ENCODE data around the gene CCDC33. TPM values are rescaled to one million over a fixed set of nuclear protein-coding genes. Genes with fewer than 3 reads are reported as not detected.

Gene CCDC33
- total RNA-seq, 2 experiments from 2014 or later: 0.17 TPM; not detected in 1

DNA sequence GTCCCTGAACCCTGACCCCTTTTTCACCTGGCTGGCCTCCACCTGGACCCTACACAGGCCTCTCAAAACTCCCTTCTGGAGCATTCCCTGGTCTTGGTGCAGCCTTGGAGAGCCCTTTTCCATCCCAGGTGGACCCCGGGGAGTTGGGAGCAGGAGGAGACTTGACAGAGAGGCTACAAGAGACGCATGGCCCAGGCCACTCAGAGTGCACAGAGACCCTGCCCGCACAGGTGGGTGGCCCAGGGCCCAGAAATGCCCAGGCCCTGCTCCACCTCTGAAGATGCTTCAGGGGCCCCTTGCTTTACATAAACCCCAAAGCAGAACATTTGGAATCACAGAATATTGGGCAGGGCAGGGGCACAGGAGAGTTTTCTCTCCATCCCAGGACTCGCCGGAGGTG lies 97.0 kb downstream of the CCDC33 start:
- no peak overlapping the region for H3K4me3 Mint-ChIP-seq
- H3K27me3 Mint-ChIP-seq: peaks cover 9% of the 10 kb centered on the region
- POLR2A ChIA-PET: no interaction called here
- DNase-seq: no peak
- H3K36me3 Mint-ChIP-seq: no peaks in the 10 kb centered on the region
- H3K27ac Mint-ChIP-seq: peak overlapping the region; percentile 61
- no peaks in the 10 kb centered on the region for H3K9me3 Mint-ChIP-seq
- no peak for ATAC-seq (ENCODE audit: low read depth)
- peaks cover 16% of the 10 kb centered on the region for H3K4me1 Mint-ChIP-seq

DNA sequence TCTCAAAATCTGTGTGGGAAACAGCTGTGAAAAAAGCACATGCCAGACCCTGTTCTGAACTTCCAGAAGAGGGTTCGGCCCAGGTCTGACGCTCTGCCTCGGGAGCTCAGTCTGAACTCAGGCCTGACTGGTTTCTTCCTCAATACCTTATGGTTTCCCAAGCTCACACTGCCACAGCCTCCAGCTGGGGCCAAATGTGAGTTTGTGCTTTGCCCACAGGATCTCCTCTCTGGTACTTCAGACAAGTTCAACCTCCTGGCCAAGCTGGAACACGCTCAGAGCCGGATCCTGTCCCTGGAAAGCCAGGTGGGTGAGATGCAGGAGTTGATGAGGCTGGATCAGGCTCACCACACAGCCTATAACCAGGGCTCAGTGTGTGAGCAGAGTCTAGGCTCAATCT lies 97.5 kb downstream of the CCDC33 start:
- ATAC-seq (ENCODE audit: low read depth): no peak
- DNase-seq: no peak
- POLR2A ChIA-PET: no interaction called here
- H3K4me1 Mint-ChIP-seq: peaks cover 10% of the 10 kb centered on the region
- no peaks in the 10 kb centered on the region for H3K36me3 Mint-ChIP-seq
- H3K27ac Mint-ChIP-seq: no peak overlapping the region
- H3K9me3 Mint-ChIP-seq: no peaks in the 10 kb centered on the region
- no peak overlapping the region for H3K4me3 Mint-ChIP-seq
- peaks cover 9% of the 10 kb centered on the region for H3K27me3 Mint-ChIP-seq

DNA sequence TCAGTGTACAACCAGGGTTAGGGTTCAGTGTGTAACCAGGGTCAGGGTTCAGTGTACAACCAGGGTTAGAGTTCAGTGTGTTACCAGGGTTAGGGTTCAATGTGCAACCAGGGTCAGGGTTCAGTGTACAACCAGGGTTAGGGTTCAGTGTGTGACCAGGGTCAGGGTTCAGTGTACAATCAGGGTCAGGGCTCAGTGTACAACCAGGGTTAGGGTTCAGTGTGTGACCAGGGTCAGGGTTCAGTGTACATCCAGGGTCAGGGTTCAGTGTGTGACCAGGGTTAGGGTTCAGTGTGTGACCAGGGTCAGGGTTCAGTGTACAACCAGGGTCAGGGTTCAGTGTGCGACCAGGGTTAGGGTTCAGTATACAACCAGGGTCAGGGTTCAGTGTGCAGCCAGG lies 98.0 kb downstream of the CCDC33 start:
- Mint-ChIP-seq H3K9me3 (no peaks in the 10 kb centered on the region), H3K27ac (no peak overlapping the region), H3K27me3 (peaks cover 9% of the 10 kb centered on the region), H3K4me1 (peaks cover 7% of the 10 kb centered on the region), H3K4me3 (no peak overlapping the region), H3K36me3 (no peaks in the 10 kb centered on the region)
- POLR2A ChIA-PET: no interaction called here
- DNase-seq (peak; percentile 10), ATAC-seq (ENCODE audit: low read depth) (no peak)

DNA sequence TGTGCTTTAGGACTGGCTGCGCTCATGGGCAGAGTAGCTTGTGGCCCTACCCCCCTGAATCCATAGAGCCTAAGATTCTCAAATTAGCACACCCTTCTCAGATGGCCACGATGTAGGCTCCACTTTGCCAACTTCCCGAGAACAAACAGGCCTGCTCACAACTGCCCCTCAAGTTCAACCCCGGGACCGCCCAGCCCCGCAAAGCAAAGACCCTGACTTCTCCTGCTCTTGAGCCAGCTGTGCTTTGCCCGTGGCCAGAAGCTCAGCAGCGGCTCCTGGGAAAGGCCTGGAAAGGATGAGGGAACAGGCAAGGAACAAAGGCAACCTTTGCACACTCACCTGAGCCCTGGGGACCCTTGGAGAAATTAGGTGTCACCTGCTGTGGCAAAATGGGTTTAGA lies 99.3 kb downstream of the CCDC33 start:
- no peaks in the 10 kb centered on the region for H3K36me3 Mint-ChIP-seq

DNA sequence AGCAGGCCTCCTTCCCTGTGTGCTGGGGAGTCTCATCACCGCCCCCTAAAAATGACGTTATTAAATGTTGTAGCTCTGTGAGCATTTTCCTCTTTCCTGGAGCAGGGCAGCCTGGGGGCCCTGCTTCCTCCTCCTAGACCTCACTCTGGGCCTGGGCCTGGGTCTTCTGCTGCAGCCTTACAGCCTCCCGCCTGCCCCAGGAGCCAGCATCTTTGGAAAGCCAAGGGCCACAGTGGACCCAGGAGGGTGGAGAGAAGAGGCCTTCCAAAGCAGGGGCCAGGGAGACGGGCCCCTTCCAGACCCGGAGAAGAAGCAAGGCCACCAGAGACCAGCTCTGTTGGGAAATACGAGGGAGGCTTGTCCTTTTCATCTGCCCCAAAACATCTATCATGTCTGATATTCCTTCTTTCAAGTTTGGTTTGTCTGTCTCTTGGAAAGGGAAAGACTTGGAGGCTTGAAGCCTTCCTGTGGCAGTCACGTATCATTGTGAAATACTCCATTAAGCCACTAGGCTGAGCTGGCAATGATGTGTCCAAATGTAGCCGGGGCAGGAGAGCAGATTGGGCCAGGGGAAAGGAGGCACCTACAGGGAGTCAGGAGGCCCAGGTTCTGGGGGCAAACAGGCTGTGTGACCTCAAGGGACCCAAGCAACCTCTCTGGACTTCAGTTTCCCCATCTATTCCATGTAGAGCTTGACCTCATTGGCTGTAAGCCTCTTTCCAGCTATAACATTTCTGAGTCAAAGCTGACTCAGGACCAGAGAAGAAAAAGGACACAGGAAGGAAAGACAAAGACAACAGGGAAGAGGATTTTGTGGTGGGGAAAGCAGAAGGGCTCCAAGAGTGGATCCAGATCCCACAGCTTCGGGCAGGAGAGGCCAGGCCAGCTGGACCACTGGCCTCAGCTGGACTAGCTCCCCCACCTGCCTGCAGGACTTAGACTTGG lies 100.2 kb downstream of the CCDC33 start:
- no peaks in the 10 kb centered on the region for H3K4me1 Mint-ChIP-seq
- H3K4me3 Mint-ChIP-seq: no peak overlapping the region
- H3K9me3 Mint-ChIP-seq: no peaks in the 10 kb centered on the region
- H3K27ac Mint-ChIP-seq: no peak overlapping the region
- peaks cover 7% of the 10 kb centered on the region for H3K27me3 Mint-ChIP-seq
- POLR2A ChIA-PET: no interaction called here
- no peak for ATAC-seq (ENCODE audit: low read depth)
- H3K36me3 Mint-ChIP-seq: no peaks in the 10 kb centered on the region
- peak; percentile 22 for DNase-seq

More for the DNA sequence above, 99.3 kb downstream of the CCDC33 start:
- Mint-ChIP-seq H3K4me3 (no peak overlapping the region), H3K4me1 (no peaks in the 10 kb centered on the region), H3K27me3 (peaks cover 7% of the 10 kb centered on the region), H3K9me3 (no peaks in the 10 kb centered on the region), H3K27ac (no peak overlapping the region)
- POLR2A ChIA-PET: no interaction called here
- peak; percentile 18 for DNase-seq
- ATAC-seq (ENCODE audit: low read depth): no peak

DNA sequence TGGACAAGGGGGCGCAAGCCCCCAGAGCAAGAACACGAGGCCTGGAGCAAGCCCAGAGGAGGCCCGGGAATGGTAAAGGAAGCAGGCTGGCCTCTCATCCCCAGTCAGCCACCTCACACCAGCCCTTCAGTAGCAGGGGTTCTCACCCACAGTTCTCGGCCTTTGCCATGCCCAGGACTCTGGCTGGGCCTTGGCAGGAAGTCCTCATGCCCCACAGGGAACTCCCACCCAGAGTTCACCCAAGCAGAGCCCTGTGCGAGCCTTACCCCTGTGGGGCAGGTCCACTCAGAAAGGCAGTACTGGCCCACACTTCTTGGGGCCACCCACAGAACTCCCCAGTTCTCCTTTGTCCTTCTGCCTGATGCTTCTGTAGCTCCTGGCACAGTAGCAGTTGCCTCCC lies 101.0 kb downstream of the CCDC33 start:
- H3K27ac Mint-ChIP-seq: no peak overlapping the region
- H3K4me1 Mint-ChIP-seq: no peaks in the 10 kb centered on the region
- no peak for ATAC-seq (ENCODE audit: low read depth)
- H3K9me3 Mint-ChIP-seq: no peaks in the 10 kb centered on the region
- no peak for DNase-seq
- POLR2A ChIA-PET: no interaction called here
- no peaks in the 10 kb centered on the region for H3K36me3 Mint-ChIP-seq
- H3K27me3 Mint-ChIP-seq: peaks cover 8% of the 10 kb centered on the region
- no peak overlapping the region for H3K4me3 Mint-ChIP-seq

DNA sequence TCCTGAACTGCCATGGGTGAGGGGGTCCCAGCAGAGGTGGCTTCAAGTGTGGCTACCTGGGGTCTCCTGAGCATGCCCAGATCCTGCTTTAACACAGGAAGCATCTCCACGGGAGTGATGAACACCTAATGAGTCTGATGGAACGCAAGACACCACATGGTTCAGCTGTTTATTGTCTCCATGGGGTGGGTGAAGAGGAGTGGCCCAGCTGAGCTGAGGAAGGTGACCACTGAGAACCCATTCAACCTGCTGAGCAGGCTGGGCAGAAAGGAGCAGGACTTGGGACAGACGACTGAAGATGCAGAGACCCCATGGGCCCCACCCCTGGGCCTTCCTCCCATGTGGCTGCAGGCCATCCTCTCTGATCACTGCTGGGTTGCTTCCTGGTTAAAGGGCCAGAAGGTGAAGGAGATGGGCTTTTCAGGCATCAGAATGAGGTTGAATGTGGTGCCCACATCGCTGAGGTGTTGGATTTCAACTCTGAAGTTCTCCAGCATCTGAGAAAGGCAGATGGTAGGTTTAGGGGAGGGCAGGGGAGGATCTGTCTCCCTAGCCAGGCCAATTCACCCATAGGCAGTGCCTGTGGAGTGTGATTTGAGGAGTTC lies 101.6 kb downstream of the CCDC33 start:
- no peak overlapping the region for H3K27ac Mint-ChIP-seq
- no peak overlapping the region for H3K4me3 Mint-ChIP-seq
- H3K27me3 Mint-ChIP-seq: peaks cover 6% of the 10 kb centered on the region
- POLR2A ChIA-PET: no interaction called here
- H3K9me3 Mint-ChIP-seq: no peaks in the 10 kb centered on the region
- no peaks in the 10 kb centered on the region for H3K4me1 Mint-ChIP-seq
- DNase-seq (no peak), ATAC-seq (ENCODE audit: low read depth) (no peak)
- no peaks in the 10 kb centered on the region for H3K36me3 Mint-ChIP-seq

DNA sequence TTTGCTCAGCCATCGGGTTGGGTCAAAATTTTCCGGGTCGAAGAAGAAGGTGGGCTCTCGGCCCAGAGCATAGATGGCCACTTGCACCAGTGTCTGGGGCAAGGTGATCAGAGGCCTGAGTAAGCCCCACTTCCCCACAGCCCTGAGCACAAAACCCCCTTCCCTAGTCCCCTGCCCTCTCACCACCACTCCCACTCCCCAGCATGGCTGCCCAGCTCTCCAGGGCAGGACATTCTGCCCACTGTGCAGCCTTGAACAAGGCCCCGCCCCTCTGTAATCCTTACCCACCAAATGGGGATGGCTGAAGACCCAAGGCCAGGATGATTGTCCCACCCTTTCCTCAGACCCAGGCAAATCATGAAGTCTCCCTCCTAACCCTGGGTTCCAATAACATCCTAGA lies 102.5 kb downstream of the CCDC33 start:
- no peaks in the 10 kb centered on the region for H3K36me3 Mint-ChIP-seq
- H3K4me3 Mint-ChIP-seq: no peak overlapping the region
- DNase-seq (no peak), ATAC-seq (ENCODE audit: low read depth) (no peak)
- no peaks in the 10 kb centered on the region for H3K4me1 Mint-ChIP-seq
- no peaks in the 10 kb centered on the region for H3K9me3 Mint-ChIP-seq
- no peak overlapping the region for H3K27ac Mint-ChIP-seq
- POLR2A ChIA-PET: no interaction called here
- peaks cover 5% of the 10 kb centered on the region for H3K27me3 Mint-ChIP-seq

DNA sequence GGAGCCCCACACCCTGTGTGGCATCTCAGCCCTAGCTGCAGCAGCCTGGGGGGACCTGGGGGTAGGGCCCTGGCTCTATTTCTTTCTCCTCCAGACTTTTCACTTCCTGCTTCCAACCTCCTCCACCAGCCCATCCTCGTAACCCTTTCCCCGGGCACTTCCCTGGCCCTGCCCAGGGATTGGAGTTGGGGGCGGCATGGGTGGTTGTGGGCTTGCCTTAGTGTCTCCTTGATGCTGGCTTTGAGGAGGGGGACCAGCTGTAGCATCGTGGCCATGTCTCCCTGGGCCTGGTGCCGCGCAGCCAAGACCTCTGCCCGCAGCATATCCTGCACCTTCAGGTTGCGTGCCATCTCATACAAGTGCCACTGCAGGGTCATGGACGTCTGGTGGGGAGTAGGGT lies 103.2 kb downstream of the CCDC33 start:
- H3K9me3 Mint-ChIP-seq: no peaks in the 10 kb centered on the region

DNA sequence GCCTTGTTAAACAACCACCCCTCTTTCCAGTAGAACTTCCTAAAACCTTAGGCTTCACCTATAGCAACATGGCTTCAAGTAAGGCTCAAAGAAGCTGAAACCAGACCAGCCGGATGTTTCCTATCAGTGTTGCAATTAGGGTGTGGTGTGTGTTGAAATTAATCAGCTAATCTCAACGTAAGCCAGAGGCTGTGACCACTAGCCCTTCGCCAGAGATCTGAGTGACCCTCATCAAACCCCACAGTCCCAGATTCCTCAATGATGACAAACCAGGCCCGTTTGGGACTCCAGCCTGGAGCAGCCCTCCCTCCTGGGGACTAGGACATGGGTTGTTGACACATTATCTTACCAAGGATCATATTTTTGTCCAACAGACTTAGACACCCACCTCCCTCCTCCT lies 104.0 kb downstream of the CCDC33 start:
- Mint-ChIP-seq H3K4me1 (peaks cover 2% of the 10 kb centered on the region), H3K27ac (no peak overlapping the region), H3K4me3 (no peak overlapping the region), H3K27me3 (peaks cover 3% of the 10 kb centered on the region), H3K9me3 (no peaks in the 10 kb centered on the region), H3K36me3 (no peaks in the 10 kb centered on the region)
- no peak for ATAC-seq (ENCODE audit: low read depth)
- POLR2A ChIA-PET: no interaction called here
- no peak for DNase-seq

More for the DNA sequence above, 103.2 kb downstream of the CCDC33 start:
- Mint-ChIP-seq H3K27ac (no peak overlapping the region), H3K4me3 (no peak overlapping the region), H3K4me1 (no peaks in the 10 kb centered on the region), H3K27me3 (peaks cover 3% of the 10 kb centered on the region), H3K36me3 (no peaks in the 10 kb centered on the region)
- ATAC-seq (ENCODE audit: low read depth): no peak
- no peak for DNase-seq
- POLR2A ChIA-PET: no interaction called here

DNA sequence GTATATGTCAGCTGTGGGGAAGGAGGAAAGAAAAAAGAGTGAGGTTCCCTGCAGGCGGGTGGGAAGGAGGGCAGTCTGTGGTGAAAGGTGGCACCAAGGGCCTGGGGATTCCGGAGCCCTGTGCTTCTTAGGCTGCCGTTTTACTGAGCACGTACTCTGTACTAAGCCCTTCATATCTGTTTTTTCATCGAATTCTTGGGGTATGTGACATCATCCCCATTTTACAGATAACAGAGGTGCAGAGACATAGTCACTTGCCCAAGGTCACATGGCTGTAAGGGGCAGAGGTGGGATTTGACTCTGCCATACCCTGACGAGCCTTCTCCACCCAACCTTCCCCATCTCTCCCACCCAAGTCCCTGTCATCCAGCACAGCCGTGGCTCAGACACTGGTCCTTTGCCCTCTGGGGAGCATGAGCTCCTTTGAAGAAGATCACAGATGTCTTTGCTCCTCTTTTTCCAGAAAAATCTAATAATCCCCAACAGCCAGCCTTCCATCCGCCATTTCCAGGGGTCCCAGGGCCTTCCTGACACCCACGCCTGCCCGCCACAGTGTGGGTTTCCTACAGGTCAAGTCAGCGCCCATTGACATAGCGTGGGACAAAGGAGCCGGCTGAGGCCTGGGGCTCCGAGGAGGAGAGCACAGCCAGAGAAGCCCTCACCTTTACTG lies 107.1 kb downstream of the CCDC33 start:
- Mint-ChIP-seq H3K4me1 (peaks cover 8% of the 10 kb centered on the region), H3K4me3 (no peak overlapping the region), H3K9me3 (no peaks in the 10 kb centered on the region), H3K27me3 (peaks cover 3% of the 10 kb centered on the region), H3K36me3 (no peaks in the 10 kb centered on the region), H3K27ac (no peak overlapping the region)
- ATAC-seq (ENCODE audit: low read depth) (no peak), DNase-seq (no peak)
- POLR2A ChIA-PET: no interaction called here

DNA sequence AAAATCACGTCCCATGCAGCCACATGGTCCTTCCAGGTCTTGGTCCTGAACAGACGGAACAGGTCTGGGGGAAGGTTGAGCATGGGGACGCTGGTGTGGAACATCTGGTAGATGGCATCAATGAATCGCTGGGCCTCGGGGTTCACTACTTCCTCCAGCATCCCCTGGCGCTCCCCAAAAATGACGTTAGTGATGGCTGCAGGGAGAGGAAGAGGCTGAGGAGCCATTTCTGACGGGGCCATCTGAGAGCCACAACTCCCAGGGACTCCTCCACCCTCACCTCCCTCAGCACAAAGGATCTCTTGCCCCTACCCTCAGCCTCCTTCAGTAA lies 107.6 kb downstream of the CCDC33 start:
- H3K36me3 Mint-ChIP-seq: no peaks in the 10 kb centered on the region
- POLR2A ChIA-PET: no interaction called here
- H3K4me3 Mint-ChIP-seq: no peak overlapping the region
- H3K27me3 Mint-ChIP-seq: peaks cover 3% of the 10 kb centered on the region
- no peak overlapping the region for H3K27ac Mint-ChIP-seq
- H3K9me3 Mint-ChIP-seq: no peaks in the 10 kb centered on the region
- no peak for DNase-seq
- ATAC-seq (ENCODE audit: low read depth): no peak
- H3K4me1 Mint-ChIP-seq: peaks cover 8% of the 10 kb centered on the region

DNA sequence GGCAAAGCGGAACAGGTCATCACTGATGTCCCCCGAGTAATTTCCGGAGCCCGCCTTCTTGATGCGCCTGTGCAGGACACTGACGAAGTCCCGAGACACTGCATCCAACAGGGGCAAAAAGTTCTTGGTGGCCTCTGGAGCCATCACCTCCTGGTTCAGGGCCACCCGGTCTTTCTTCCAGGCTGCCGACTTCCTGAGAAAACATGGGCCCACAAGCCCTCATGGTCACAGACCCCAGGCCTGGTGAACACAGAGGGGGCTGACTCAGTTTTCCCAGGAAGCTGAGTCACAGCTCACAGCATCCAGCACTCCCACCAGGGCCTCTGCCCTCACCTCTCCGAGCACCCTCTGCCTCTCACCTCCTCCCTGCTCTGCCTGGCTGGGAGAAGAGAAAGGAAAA lies 108.9 kb downstream of the CCDC33 start:
- POLR2A ChIA-PET: no interaction called here

DNA sequence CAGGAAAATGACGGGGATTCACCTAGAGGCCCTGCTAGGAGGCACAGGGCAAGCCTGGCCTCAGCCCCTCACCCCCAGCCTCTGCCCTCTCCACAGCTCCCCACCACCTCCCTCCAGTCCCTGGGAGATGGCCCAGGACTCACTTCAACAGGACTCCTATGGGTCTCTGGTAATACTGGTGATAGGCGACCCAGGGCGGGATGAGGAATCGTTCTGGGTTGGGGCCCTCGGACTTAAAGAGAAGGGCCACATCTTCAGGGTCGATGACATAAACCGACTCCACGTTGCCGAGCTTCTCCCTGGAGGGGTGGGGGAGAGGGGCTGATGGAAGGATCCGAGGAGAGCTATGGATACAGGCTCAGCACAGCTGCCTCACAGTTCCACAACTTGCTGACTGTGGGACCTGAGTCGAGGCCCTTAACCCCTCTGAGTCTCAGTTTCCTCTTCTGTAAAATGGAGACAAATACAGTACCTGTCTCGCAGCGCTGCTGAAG lies 111.7 kb downstream of the CCDC33 start:
- H3K27me3 Mint-ChIP-seq: peaks cover 9% of the 10 kb centered on the region
- DNase-seq: no peak
- H3K9me3 Mint-ChIP-seq: no peaks in the 10 kb centered on the region
- POLR2A ChIA-PET: no interaction called here
- H3K4me1 Mint-ChIP-seq: peaks cover 10% of the 10 kb centered on the region
- no peak for ATAC-seq (ENCODE audit: low read depth)
- no peak overlapping the region for H3K4me3 Mint-ChIP-seq
- no peak overlapping the region for H3K27ac Mint-ChIP-seq
- no peaks in the 10 kb centered on the region for H3K36me3 Mint-ChIP-seq

More for the DNA sequence above, 108.9 kb downstream of the CCDC33 start:
- H3K4me3 Mint-ChIP-seq: no peak overlapping the region
- H3K4me1 Mint-ChIP-seq: peaks cover 8% of the 10 kb centered on the region
- H3K9me3 Mint-ChIP-seq: no peaks in the 10 kb centered on the region
- DNase-seq (no peak), ATAC-seq (ENCODE audit: low read depth) (no peak)
- no peak overlapping the region for H3K27ac Mint-ChIP-seq
- no peaks in the 10 kb centered on the region for H3K36me3 Mint-ChIP-seq
- H3K27me3 Mint-ChIP-seq: peaks cover 5% of the 10 kb centered on the region
